Measurements from ENCODE around the gene STX8.

STX8 gene

DNA sequence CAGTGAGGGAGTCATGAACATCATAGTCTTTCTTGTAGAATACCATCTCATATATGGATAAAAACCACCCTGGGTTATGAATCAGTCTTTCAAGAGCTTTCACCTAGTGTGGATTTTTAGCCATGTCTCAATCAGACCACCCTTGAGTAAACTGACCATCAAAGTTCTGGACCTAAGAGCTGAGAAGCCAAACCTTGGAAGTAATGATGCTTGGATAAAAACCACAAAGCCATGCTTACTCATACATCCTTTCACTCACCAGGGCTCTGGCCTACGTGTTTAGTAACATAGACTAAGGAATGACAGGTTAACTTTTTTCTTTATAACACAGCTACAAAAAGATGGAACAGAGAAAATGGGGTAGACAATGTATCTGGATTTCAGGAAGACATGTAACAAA is 167.2 kb downstream of the STX8 start:
- FAIRE-seq (no peak), DNase-seq (ENCODE audit: insufficient read length, low spot score) (no peak)
- no peak for TF ChIP-seq CTCF (IDR thresholded peaks at IDR 0.05; ENCODE audit: insufficient read depth, missing control alignments)

DNA sequence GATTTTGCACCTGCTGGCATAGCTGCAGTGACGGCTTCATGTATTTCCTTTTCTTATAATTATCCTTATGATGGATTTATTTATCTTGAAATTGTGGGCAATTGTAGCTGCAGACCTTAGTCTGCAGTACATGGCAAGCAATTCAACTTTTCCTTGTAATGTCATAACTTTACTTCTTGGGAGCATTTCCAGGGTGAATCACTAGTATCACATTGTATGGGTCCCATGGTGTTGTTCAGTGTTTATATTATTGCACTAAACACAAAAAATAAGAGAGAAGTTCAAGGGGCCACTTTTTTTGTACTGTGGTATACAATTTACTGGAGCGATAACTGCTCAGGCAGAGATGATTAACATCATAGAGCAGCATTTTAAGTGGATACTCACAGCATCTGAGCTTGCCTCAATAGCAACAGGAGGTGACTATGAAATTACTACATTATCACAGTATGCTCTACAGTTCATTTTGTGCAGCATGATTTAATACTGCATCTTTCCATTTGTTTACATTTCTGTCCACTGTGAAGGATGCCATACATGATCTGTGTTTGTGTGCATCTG is 169.5 kb downstream of the STX8 start:
- no peak for DNase-seq (ENCODE audit: insufficient read length, low spot score)
- TF ChIP-seq CTCF (IDR thresholded peaks at IDR 0.05; ENCODE audit: insufficient read depth, missing control alignments), result no peak
- FAIRE-seq, result no peak

GRCh38 chr17:9403257-9403656 is 172.4 kb downstream of the STX8 start:
- TF ChIP-seq CTCF (IDR thresholded peaks at IDR 0.05; ENCODE audit: insufficient read depth, missing control alignments), result no peak
- FAIRE-seq, result no peak
- DNase-seq (ENCODE audit: insufficient read length, low spot score), result no peak

DNA sequence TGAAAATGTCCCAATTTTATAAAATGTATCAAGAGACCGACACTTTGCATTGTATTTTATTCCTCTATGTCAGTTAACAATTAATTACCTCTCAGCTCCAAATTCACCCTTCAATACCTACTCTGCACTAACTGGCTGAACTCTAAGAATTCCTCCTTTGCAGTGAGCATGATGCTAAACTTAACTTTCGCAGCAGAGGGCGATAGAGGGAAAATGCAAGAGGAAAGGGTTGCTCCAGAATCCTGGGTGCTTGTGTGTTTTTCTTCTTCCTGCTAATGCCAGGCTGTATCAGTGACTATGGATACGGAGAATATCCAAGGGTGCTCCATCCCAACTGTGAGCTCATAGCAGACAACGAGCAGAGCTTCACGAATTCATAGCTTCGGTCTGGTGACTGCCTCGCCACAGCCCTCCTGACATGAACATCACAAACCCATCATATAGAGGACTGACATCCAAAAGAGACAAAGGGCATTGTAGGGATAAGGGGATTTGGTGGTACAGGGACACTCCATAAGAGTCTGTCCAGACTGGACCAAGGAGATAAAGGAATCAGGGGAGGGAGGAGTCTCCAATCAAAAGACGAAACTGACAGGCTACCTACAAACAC is 172.9 kb downstream of the STX8 start:
- TF ChIP-seq CTCF (IDR thresholded peaks at IDR 0.05; ENCODE audit: insufficient read depth, missing control alignments), result peak; percentile 36
- FAIRE-seq (no peak), DNase-seq (ENCODE audit: insufficient read length, low spot score) (no peak)

GRCh38 chr17:9401434-9401833 is 174.2 kb downstream of the STX8 start:
- TF ChIP-seq CTCF (IDR thresholded peaks at IDR 0.05; ENCODE audit: insufficient read depth, missing control alignments), result no peak
- no peak for FAIRE-seq
- no peak for DNase-seq (ENCODE audit: insufficient read length, low spot score)

DNA sequence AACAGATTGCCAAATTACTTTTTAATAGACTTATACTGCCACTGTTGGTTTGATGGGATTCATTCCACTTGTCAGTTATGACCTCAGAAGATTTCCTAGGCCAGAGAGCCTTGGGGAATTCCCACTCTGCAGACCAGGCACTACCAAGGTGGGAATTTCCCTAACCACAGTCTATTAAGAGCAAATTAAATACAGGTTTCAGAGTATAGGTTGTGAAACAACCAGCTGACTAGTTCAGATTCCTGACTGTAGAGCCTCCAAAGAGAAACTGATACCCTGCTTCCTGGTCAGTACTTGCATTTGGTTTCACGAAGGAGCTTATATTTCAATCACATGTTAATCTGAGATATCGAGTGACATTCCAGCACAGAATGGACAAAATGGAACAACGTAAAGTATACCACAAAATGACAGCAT is 186.5 kb downstream of the STX8 start:
- DNase-seq (ENCODE audit: insufficient read length, low spot score) (no peak), FAIRE-seq (no peak)
- no peak for TF ChIP-seq CTCF (IDR thresholded peaks at IDR 0.05; ENCODE audit: insufficient read depth, missing control alignments)

DNA sequence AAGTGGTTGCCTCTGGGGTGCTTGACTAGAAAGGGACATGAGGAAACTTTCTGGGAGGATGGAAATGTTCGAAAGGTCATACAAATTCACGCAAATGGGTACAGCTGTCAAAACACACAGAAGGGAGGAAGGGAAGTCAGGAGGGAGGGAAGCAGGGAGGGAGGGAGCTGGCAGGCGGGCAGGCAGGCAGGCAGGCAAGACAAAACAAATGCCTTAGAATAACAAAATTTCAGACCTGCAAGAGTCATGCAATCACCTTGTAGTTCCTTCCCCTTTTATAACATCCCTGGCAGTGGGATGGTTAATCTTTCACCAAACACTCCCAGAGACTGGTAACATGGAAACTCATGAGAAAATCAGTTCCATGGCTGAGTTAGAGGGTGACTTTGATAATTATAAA is 189.2 kb downstream of the STX8 start:
- no peak for TF ChIP-seq CTCF (IDR thresholded peaks at IDR 0.05; ENCODE audit: insufficient read depth, missing control alignments)
- DNase-seq (ENCODE audit: insufficient read length, low spot score) (no peak), FAIRE-seq (no peak)
